Right lung (tissue), 5 donors: ENCODE results near the gene ANKRD62. TPM values are rescaled to one million over a fixed set of nuclear protein-coding genes. Genes with fewer than 3 reads are reported as not detected.
"Not testable (repeated sequence)": the region's sequence is repeated elsewhere in the genome, so short reads cannot be mapped to it uniquely, and the experiment has no call there.

ENCODE experiments used
- DNase-seq, 2 donors: peaks; one replicate each; pipeline ENCODE4 v3.0.0-alpha.2; 2013
- polyA plus RNA-seq, 5 donors: library from polyadenylated mRNA; unstranded; fragments of 120-200 nt; gene quantifications; one replicate each; pipeline versions ENCODE4 v1.2.1 to v1.2.3, GENCODE V29; 2013; ENCODE audit warnings: inconsistent platforms in 1 of 5, low replicate concordance in 1 of 5; ENCODE audit not compliant: insufficient read length in 5 of 5, insufficient read depth in 1 of 5

ANKRD62 gene
- polyA plus RNA-seq, 5 donors, result 0.05 to 0.09 (median 0.07) TPM; not detected in 2

DNA sequence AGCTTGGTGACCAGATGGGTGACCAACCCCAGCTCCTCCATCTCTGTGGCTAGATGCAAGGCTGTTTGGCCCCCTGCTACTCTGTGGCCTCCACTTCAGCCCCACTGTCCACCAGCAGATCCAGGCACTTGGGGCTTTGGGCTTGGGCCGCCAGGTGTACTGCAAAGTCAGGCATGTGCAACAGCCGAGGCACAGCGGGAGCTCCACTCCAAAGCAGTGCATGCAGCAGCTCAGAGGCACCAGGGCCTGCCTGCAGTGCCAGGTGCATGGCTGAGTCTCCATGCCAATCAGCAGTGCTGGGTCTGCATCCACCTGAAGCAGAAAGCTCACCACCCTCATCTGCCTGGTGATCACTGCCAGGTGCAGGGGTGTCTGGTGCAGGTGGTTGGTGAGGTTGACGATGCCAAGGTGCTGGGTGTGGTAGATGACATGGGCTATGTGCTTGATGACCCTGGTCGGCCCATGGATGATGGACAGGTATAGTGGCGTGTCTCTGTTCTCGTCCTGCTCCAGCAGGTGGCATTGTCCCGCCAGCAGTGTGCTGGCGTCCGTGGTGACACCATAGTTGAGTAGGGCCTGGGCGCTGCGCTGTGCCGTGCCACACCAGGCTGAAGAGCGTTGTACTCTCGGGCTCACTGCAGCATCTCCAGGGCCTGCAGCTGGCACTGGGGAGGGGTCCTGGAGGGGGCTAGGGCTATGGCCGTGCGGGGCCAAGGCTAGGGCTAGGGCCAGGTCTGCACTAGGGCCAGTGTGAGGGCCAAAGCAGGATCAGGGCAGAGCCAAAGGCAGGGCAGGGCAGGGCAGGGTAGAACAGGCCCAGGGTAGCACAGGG lies 1.0 kb upstream of the ANKRD62 start:
- DNase-seq, result no peak

DNA sequence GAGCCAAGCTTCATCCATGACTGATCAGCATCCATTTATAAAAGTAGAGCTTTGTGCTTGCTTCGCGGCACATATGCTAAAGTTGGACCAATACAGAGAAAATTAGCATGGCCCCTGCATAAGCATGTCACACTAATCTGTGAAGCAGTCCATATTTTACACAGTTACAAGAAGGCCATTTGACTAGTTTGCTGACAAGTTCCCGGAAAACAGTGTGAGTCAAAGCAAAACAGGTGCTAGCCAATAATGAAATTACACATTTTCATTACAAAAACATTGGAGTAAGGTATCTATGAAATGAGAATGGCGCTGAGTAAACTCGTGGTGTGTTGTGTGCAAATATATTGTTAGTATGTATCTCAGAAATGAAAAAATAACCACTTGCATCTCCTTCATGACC lies 4.7 kb downstream of the ANKRD62 start:
- DNase-seq, result no peak

DNA sequence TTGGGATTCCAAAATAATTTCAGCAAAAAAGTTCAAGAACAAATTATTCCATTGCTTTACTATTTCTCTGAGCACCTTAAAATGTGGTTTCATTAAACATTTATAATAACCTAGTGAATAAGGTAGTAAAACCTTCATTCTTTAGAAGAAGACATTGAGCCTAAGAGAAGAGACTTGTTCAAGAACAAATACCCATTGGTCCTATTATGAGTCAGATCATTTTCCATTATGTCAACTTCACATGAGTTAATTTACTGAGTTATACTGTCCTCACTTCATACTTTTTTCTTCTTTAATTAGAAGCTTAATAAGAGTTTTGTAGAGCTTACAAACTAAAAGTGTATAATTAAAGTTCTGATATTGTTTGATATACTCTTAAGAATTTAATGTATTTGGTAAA lies 5.5 kb downstream of the ANKRD62 start:
- no peak for DNase-seq

DNA sequence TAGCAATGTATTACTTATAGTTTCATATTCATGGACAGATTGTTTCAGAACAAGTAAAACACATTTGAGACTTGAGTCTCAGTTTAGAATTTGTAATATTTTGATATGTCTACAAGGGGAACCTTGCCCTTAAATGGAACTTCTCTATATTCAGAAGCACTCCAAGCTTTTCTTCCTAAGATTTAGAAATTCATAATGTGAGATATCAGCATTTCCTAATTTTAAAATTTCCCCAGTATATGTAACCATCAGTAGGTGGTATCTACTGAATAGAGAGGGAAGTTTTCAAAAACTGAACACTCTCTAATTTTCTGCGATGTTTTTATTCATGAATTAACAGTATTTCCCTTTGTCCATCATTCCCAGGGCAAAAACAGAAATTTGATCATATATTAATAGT lies 7.6 kb downstream of the ANKRD62 start:
- no peak for DNase-seq

DNA sequence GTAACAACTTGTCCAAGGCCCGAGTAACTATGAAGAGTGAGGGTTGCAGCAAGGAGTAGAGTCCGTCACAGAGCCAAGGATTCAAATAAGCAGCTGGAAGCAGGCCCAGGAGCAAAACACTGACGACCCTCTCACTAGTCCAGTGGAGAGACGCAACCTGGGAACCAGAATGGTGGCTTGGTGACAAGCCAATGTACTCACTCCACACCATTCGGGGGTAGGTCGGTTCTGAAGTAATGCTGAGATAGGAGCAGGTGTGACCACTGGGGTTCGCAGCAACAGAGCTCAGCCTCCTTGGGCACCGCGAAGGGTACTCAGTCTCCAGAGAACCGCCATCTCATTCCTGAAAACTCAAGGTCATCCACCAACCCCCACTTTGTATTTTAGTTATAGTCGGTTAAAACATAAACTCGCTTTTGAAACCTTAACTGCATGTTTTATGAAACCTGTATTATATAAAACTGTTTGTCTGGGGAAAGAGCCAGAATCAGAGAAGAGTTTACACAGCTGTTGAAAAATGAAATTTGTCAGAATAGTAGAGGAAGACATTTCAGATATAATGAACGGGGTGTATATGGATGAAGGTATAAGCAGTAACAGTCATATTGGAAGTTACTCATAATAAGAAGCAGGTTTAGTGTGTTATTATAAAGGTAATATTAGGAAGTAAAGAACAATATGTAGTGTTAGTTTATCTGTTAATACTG lies 8.6 kb downstream of the ANKRD62 start:
- no peak for DNase-seq

DNA sequence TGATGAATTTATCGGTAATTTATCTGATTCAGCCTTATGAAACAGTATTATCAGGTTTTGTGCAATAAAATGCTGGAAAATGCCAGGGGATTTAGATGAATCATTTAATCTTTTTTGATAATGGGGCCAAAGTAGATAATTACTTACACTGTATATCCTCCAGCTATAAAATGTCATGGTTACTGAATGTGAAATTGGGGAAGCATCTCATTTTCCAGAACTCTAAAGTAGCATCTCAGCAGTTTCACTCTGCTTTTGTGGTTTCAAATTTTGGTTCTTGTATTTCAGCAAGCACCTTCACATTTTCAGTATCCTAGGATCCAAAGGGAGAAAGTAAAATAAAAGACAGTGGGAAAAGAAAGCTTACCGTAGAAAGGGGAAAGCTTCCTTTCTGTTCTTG lies 12.8 kb downstream of the ANKRD62 start:
- DNase-seq, result no peak

DNA sequence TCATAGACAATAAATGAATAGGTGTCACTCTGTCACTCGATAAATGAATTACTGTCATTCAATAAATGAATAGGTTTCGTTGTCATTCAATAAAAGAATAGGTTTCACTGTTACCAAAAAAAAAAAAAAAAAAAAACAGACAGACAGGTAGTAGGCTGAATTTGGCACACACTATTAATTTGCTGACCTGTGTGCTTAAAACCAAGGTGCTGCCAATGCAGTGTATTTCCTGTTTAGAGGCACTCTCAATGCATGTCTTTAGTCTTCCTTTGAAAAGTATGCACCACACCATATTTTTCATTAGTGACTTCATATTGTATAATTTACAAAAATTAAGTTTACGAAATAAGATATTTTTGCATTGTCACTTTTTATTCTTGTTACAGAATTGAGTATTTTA lies 16.2 kb downstream of the ANKRD62 start:
- no peak for DNase-seq

DNA sequence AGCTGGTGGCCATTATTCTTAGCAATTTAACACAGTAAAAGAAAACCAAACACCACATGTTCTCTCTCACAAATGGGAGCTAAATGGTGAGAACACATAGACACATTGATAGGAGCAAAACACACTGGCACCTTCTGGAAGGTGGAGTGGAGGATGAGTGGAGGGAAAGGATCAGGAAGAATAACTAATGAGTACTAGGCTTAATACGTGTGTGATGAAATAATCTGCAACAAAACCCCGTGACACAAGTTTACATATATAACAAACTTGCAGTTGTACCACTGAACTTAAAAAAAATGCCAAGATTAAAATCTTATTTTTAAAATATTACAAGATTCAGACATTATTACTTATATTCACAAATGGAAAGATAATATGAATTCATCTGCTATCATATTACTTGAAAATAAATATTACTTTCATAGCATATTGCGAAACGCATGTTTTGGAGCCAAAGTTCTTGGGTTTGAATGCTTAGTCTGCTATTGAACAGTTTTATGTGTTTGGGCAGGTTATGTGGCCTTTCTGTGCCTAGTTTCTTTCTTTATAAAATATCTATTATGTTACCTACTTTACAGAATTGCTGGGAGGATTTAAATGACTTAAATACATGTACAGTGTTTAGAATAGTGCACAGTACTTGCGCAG lies 20.5 kb downstream of the ANKRD62 start:
- peak; percentile 15 to 24 for DNase-seq

DNA sequence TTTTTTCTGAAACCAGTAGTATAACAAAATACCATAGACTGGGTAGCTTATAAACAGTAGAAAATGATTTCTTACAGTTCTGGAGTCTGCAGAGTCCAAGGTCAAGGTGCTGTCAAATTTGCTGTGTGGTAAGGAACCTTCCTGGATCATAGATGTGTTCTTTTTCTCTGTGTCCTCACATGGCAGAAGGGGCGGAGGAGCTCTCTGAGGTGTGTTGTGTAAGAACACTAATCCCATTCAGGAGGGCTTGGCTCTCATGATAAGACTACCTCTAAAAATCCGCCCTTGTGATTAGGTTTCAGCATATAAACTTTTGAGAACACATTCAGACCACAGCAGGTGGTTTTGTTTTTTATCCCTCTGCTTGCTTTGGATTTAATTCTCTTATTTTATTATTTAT lies 25.7 kb downstream of the ANKRD62 start:
- no peak for DNase-seq

DNA sequence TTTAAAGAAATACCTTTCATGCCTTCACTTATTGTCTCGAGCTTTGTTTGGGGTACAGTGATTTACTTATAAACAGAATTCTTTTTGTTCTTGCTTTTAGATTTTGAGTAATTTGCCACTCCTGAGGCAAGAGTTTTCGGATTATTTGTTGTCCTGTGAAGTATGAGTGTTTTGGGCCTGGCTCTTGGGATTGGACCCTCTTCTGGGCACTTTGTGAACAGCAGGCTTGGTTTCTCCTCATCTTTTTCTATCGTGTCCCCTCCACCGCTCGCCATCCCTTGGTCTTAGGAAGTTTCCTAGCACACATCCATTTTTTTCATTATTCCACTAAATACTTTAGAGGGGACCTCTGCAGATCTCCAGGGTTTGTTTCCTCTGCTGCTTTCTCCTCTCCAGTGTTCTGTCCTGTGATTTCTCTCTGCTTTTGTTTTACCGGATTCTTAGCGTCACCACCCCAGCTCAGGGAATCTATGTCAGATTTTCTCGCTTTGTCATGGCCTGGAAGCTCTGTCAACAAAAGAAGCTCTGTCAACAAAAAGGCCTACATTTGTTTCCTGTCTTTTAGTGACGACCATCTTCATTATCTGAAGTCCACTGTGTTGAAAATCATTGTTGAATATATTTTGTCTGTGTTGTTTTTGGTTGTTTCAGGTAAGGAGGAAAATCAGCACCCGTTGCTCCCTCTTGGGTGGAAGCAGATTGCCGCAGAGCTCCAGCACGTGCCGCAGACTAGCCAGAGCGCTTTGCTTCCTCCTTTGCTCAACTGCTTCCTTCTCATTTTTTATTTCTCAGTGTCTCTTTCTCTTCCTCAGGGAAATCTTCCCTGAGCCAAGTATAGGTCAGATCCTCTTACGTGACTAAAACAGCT lies 27.8 kb downstream of the ANKRD62 start:
- DNase-seq, result no peak

DNA sequence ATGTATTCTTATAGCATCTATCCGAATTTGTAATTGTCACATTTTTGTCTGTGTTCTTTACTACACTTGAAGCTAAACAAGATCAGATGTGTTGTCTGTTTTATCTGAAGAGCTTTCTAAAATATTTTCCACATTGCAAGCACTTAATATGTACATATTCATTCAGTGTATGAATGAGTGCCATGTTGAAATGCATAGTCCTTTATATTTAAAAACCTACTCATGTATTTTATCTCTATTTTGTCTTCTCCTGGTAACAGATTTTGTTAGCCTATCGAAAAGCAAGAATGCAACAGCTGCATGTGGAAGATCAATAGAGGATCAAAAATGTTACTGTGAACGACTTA lies 28.4 kb downstream of the ANKRD62 start:
- not testable (repeated sequence) for DNase-seq

DNA sequence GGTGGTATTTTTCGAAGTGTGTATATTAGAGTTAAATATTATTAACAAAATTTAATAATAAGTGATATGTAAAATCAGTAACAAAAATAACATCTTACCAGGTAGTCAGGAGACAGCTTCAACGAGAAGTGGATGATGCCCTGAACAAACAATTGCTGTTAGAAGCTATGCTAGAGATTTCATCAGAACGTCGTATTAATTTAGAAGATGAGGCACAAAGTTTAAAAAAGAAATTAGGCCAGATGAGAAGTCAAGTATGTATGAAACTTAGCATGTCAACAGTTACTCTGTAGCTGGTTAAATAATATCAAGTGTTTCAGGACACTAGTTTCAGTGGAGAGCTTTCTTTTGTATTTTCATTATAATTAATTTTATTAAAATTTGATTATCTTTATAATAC lies 34.0 kb downstream of the ANKRD62 start:
- DNase-seq, result not testable (repeated sequence)

DNA sequence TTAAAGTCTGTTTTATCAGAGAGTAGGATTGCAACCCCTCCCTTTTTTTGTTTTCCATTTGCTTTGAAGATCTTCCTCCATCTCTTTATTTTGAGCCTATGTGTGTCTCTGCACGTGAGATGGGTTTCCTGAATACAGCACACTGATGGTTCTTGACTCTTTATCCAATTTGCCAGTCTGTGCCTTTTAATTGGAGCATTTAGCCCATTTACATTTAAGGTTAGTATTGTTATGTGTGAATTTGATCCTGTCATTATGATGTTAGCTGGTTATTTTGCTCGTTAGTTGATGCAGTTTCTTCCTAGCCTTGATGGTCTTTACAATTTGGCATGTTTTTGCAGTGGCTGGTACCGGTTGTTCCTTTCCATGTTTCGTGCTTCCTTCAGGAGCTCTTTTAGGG lies 45.2 kb downstream of the ANKRD62 start:
- not testable (repeated sequence) for DNase-seq

DNA sequence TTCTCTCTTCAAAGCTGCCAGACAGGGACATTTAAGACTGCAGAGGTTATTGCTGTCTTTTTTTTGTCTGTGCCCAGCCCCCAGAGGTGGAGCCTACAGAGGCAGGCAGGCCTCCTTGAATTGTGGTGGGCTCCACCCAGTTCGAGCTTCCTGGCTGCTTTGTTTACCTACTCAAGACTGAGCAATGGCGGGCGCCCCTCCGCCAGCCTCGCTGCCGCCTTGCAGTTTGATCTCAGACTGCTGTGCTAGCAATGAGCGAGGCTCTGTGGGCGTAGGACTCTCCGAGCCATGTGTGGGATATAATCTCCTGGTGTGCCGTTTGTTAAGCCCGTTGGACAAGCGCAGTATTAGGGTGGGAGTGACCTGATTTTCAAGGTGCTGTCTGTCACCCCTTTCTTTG lies 47.2 kb downstream of the ANKRD62 start:
- DNase-seq, result not testable (repeated sequence)

DNA sequence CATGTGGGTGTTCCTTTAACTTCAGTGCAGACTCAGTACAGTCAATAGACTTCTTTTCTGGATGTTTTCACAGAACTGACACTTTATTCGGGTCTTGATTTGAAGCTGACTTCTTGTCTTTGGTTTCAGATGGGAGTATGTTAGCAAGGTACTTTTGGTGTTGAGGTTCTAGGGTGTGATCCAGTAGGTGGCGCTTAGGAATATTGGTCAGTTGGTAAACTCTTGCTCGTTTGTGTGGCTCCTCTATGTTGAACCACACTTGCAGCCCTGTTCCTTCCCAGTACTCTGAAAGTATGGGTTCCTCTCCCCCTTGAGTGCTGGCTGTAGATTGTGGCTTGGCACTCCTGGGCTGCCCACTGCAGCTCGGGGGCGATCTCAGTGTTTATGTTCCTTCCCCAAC lies 48.1 kb downstream of the ANKRD62 start:
- DNase-seq, result not testable (repeated sequence)

DNA sequence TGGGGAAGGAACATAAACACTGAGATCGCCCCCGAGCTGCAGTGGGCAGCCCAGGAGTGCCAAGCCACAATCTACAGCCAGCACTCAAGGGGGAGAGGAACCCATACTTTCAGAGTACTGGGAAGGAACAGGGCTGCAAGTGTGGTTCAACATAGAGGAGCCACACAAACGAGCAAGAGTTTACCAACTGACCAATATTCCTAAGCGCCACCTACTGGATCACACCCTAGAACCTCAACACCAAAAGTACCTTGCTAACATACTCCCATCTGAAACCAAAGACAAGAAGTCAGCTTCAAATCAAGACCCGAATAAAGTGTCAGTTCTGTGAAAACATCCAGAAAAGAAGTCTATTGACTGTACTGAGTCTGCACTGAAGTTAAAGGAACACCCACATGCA lies 55.8 kb downstream of the ANKRD62 start:
- not testable (repeated sequence) for DNase-seq

DNA sequence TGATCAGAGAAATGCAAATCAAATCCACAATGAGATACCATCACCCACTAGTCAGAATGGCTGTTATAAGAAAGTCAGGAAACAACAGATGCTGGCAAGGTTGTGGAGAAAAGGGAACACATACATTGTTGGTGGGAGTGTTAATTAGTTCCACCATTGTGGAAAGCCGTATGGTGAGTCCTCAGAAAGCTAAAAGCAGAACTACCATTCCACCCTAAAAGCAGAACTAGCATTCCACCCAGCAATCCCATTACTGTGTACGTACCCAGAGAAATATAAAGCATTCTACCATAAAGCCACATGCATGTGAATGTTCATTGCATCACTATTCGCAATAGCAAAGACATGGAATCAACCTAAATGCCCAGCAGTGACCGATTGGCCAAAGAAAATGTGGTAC lies 60.7 kb downstream of the ANKRD62 start:
- no peak for DNase-seq

DNA sequence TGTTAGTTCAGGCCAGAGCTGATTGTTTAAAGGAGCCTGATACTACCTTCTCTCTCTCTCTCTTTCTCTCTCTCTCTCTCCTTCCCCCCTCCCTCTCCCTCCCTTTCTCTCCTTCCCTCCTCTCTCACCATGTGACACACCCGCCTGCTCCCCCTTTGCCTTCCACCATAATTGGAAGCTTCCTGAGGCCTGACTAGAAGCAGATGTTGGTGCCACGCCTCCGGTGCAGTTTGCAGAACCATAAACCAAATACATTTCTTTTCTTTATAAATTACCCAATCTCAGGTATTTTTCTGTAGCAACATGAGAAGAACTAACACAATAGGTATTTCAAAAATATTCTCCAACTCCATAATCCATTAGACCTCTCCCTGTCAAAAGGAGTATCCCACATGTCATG lies 62.4 kb downstream of the ANKRD62 start:
- DNase-seq, result no peak

DNA sequence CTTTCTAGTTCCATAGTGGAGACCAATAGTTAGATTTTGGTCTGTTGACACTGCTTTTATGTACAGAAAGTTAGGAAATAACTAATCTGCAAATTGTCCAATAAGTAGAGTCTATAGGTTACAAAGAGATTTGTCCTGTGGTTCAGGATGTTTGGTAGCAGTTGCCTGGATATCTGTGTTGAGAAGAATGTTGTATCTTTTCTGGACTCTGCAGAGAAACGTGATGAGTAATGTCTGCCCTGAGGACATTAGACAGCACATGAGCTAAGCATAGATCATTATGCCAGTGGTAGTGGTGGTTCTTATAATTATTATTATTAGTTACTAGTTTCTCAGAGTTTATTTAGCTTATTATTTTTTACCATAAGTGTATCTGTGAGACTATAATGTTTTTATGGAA lies 65.8 kb downstream of the ANKRD62 start:
- no peak for DNase-seq

DNA sequence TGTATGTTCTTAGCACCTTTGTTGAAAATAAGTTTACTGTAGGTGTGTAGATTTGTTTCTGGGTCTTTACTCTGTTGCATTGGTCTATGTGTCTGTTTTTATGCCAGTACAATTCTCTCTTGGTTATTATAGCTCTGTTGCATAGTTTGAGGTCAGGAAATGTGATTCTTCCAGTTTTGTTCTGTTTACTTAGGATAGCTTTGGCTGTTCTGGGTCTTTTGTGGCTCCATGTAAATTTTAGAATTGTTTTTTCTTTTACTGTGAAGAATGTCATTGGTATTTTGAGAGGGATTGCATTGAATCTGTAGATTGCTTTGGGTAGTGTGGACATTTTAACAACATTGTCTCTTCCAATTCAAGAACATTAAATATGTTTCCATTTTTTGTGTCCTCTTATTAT lies 69.1 kb downstream of the ANKRD62 start:
- DNase-seq, result no peak

DNA sequence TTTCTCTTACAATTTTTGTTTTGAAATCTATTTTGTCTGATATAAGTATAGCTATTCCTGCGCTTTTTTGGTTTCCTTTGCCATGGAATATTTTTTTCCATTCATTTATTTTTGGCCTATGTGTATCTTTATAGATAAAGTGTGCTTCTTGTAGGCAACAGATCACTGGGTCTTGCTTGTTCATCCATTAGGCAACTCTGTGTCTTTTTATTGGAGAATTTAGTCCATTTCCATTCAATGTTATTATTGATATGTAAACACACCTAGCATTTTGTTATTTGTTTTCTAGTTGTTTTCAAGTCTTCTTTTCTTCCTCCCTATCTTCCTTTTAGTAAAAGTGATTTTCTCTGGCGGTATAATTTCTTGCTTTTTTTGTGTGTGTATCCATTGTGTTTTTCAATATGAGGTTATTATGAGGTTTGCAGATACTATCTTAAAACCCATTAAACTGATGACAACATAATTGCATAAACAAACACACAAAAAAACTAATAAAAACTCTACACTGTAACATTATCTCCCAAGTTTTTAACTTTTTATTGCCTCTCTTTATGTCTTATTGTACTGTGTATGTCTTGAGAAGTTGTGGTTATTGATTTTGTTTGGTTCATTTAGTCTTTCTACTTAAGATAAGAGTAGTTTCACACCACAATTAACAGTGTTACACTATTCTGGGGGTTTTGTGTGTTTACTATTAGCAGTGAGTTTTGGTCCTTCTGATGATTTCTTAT lies 71.6 kb downstream of the ANKRD62 start:
- DNase-seq, result no peak
